T-helper 9 cell (primary cell): ENCODE results near the gene ARID1A.
A peak's percentile ranks its signal among the peaks of the same experiment; 100 is the strongest.

Experiments
- DNase-seq: peaks from one replicate; pipeline ENCODE4 v3.0.0-alpha.2; 2020

The ARID1A gene

DNA sequence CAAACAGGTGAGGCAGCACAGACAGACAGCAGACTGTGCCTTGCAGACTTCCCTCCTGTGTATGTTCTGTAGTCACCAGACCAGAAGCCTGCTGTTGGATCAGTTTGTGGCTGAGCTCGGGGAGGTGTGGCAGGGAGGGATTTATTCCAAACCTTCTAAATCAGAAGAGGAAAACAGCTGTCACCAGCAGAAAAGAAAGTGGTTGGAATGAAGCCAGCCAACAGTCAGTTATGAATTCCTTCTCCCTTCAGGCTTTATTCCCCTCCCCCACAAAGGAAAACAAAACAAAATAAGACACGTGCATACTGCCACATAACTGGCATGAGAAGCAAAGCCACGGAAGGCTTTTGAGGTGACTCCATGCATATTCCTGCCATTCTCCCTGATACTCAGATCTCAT is 72.9 kb downstream of the ARID1A start:
- no peak for DNase-seq

DNA sequence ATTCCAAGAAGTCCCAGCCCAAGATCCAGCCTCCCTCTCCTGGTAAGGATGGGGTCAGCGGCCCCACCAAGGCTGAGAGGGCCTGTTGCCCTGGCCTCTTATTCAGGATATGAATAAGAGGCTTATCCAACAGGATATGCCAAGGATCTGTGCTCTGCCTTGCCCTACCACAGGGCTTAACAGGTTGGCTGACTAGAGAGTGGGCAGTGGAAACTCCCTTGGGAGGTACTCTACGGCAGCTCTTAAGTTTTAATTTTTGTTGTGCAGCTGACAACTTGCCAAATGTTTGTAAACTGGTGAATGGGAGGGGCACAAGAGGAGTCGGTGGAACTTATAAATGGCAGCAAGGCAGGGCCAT is 75.4 kb downstream of the ARID1A start:
- DNase-seq: no peak

DNA sequence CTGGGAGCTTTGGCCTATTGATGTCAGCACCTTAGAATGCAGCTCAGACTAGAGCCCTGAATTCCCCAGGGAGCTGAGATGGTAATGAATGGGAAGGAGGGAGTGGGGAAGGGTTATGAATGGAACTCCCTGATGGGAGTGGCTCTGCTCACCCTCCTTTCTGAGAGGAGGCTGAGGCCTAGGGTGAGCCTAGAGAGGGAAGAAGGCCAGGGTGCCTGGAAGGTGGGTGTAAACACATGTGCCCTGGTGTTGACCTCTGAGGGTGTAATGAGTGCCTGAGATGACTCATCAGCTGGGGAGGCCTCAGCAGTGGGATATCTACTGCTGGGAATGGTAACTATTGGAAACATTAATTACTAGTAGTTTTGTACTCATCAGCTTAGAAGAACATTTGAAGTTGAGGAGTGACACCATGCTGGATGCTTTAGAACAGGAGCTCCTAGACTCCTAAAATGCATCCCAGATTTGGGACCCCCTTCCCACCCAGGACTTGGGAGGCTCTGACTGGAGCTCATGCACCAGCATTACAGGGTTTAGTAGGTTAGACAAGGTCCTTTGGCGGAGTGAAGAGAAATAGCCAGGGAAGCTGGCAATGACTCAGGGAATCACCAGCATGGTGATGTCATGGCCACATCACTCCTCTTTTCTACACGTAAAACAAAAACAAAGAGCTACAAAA is 76.0 kb downstream of the ARID1A start:
- no peak for DNase-seq

DNA sequence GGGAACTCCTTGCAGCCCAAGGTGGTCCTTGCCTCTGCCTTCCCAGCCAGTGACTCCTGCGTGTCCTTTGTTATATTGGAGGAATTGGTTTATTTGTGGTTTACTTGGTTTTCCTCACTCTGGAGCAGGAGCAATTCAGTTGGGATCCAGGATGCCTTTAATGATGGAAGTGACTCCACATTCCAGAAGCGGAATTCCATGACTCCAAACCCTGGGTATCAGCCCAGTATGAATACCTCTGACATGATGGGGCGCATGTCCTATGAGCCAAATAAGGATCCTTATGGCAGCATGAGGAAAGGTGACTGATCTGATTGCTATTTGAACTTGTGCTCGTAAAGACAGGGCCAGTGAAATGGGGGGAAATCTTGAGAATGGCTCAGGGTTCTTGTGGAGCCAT is 76.9 kb downstream of the ARID1A start:
- no peak for DNase-seq

DNA sequence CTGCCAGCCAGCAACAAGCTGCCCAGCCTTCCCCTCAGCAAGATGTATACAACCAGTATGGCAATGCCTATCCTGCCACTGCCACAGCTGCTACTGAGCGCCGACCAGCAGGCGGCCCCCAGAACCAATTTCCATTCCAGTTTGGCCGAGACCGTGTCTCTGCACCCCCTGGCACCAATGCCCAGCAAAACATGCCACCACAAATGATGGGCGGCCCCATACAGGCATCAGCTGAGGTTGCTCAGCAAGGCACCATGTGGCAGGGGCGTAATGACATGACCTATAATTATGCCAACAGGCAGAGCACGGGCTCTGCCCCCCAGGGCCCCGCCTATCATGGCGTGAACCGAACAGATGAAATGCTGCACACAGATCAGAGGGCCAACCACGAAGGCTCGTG is 78.6 kb downstream of the ARID1A start:
- DNase-seq: no peak

DNA sequence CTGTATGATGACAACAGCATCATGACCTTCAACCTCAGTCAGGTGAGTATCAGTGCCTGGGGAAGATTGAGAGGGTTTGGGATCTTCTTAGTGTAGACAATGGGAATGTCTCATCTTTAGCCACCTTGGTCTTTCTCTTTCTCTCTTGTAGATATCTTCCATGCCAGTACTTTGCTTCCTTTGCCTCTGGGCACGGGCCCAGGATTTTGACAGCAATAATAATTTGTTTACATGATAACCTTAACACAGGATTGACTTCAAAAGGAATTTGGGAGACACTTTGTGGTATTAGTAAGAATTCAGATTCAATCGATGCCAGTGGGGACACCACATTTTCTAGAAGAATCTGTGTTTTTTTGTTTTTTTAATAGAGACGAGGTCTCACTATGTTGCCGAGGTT is 79.9 kb downstream of the ARID1A start:
- no peak for DNase-seq

DNA sequence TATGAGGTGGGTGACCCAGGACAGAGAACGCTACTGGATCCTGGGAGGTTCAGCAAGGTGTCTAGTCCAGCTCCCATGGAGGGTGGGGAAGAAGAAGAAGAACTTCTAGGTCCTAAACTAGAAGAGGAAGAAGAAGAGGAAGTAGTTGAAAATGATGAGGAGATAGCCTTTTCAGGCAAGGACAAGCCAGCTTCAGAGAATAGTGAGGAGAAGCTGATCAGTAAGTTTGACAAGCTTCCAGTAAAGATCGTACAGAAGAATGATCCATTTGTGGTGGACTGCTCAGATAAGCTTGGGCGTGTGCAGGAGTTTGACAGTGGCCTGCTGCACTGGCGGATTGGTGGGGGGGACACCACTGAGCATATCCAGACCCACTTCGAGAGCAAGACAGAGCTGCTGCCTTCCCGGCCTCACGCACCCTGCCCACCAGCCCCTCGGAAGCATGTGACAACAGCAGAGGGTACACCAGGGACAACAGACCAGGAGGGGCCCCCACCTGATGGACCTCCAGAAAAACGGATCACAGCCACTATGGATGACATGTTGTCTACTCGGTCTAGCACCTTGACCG is 83.4 kb downstream of the ARID1A start:
- no peak for DNase-seq

DNA sequence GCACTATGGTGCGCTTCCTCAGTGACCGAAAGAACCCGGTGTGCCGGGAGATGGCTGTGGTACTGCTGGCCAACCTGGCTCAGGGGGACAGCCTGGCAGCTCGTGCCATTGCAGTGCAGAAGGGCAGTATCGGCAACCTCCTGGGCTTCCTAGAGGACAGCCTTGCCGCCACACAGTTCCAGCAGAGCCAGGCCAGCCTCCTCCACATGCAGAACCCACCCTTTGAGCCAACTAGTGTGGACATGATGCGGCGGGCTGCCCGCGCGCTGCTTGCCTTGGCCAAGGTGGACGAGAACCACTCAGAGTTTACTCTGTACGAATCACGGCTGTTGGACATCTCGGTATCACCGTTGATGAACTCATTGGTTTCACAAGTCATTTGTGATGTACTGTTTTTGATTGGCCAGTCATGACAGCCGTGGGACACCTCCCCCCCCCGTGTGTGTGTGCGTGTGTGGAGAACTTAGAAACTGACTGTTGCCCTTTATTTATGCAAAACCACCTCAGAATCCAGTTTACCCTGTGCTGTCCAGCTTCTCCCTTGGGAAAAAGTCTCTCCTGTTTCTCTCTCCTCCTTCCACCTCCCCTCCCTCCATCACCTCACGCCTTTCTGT is 84.6 kb downstream of the ARID1A start:
- no peak for DNase-seq

DNA sequence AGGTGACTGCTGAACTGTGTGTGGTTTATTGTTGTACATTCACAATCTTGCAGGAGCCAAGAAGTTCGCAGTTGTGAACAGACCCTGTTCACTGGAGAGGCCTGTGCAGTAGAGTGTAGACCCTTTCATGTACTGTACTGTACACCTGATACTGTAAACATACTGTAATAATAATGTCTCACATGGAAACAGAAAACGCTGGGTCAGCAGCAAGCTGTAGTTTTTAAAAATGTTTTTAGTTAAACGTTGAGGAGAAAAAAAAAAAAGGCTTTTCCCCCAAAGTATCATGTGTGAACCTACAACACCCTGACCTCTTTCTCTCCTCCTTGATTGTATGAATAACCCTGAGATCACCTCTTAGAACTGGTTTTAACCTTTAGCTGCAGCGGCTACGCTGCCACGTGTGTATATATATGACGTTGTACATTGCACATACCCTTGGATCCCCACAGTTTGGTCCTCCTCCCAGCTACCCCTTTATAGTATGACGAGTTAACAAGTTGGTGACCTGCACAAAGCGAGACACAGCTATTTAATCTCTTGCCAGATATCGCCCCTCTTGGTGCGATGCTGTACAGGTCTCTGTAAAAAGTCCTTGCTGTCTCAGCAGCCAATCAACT is 85.5 kb downstream of the ARID1A start:
- DNase-seq: no peak

DNA sequence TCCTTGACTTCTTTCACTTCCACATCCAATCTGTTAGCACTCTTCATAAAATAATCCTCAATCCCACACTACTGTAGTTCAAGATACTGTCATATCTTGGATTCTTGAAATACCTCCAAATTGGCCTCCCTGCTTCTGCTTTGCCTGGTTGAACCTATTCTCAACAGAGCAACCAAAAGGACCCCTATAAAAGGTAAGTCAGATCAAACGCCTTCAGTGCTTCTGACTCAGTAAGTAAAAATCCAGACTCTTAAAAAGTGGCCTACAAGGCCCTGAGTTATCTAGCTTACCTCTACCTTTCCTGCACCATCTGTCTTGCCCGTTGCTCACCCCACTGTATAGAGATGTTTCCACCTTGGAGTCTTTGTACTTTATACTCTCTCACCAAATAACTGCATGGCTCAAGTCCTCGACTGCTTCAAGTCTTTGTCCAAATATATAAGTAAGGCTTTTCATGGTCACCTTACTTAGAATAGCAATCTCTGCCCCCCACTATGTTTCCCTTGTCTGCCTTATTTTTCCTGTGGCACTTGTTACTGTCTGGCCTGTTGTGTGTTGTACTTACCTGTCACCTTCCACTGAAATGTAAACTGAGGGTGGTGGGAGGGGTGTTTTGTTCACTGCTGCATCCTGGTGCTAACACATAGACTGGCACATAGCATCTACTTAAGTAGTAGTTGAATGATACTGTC is 86.9 kb downstream of the ARID1A start:
- DNase-seq: no peak

DNA sequence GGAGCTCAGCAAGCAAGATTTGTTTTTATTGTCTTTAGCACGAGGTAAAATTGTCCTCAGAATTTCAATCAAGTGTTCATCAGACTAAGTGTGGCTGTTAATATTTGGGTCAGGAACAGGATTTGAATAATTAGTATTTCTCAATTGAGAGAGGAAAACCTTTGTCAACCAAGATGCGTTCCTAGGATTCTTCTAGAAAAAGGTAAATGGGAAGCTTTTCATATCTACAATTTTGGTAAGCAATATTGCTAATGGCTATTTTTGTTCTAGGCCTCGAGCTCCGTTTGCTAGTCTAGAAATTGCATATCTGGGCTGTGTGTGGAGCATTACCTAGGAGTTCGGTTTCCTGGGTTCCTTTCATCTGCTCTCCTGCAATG is 87.8 kb downstream of the ARID1A start:
- no peak for DNase-seq

DNA sequence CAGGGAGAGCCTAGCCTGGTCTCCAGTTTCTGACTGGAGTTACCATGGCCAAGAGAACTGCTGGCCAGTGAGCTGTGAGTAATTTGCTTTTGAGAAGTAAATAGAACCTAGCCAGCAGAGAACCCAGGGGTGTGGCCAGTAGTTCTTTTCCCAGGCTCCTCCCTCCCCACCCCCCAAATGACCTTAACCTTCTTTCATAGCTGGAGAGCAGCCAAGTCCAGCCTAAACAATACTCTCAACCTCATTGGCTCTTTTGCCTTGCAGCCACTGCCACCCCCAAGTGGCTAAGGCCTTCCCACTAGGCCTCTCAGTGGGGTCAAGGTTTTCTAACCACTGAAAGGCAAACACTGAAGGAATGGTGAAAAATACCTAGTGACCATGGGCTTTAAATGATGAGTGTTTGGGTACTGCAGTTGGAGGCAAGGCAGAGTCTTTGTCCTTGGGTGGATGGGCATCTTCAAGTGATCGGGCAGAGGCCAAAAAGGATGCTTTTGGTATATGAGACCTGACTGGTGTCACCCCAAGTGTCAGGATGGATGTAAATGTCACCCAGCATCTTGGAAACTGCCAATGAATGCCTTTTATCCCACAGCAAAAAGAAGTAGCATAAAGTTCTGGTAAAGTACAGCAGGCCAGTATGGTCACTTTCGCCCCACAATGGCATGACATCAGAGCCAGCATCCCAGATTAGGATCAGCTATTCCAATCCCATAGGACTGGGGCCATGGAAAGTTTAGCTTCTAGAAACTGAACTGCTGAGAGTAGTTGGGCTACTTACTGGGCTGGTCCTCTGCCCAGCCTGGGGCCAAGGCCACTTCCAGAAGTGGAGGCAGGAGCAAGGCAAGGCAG is 88.4 kb downstream of the ARID1A start:
- no peak for DNase-seq

DNA sequence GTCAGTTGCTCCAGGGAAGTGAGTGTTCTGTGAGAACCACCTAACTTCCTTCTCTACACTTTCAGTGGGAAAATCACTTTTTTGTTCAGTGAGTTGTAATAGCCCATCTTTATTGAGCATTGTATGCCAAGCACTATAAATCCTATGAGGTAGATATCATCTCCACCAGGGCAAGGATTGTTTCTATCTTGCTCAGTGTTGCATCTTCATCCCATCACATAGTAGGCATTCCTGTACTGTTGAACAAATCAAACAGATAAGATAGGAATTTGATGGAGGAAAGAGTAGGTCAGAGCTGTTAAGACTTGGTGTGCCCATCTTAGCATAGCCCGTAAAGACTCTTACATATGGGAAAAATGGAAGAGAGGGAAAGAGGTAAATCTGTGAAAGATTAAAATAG is 89.1 kb downstream of the ARID1A start:
- no peak for DNase-seq

DNA sequence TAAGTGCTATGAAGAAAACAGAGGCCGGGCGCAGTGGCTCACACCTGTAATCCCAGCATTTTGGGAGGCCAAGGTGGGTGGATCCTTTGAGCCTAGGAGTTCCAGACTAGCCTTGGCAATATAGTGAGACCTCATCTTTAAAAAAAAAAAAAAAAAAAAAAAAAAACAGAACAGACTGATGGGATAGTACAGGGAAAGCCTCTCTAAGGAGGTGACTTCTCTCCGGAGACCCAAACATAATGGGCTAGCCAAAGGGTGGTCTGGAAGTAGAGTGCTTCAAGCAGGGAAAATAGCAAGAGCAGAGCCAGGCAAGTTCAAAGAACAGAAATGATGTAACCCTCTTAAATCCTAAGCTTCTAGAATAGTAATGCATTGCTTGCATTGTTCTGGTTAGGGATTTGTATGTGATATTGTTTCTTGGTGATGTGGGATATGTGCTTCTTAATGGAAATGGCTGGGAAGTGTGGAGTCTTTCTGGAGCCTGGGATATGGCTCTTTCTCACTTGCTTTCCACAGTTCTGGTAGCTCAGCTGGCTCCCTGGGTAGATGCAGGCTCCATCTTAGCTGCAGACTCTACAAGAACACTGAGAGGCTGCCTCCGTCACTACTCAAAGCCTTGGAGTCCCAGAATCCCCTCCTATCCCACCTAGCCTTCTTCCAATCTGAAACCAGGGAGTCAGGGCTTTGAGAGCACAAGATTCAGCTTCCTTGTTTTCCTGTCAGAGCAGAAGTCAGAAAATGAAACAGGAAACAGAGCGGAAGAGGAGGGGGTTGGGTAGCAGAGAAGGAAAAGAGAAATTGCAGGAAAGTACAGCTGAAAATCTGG is 90.0 kb downstream of the ARID1A start:
- no peak for DNase-seq

DNA sequence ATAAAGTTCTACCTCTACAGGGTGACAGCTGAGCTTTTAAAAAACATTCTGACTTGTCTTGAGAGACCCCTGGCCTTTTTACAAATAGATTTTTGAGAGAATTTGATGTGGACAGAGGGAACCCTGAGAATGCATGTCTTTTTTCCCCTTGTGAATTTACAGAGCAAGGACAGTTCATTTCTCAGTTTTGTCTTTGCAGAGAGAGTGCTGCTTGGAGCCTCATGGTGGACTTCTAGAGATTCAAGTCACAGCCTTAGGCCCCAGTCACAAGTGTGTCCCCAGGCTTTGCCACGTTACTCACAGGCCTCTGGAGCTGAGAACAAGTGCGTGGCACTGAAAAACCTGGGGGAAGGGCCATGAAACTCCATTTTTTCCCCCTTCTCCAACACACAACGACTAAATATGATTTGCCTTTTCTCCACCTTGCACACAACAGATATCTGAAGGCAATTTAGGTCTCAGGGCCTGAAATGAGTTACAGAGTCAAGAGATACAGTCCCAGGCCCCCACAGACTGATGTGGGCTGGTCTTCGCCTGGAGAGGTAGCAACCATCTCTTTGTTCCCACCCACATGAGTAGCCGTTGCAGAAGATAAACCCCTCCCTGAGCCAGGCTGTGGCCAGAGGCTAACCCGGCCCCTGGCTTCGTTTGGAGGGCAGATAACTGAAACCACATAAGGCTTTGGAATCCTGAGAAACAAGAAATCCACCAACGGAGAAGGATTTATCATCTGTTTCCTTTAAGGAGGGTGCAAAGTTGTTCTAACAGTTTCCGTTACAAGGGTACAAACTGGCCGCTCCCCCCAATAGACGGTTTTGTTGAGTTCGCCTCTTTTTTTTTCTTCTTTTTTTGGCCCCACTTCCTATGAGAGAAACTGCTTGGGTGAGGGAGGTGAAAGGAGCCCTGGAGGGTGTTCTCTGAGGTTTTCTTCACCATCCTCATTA is 90.9 kb downstream of the ARID1A start:
- no peak for DNase-seq

DNA sequence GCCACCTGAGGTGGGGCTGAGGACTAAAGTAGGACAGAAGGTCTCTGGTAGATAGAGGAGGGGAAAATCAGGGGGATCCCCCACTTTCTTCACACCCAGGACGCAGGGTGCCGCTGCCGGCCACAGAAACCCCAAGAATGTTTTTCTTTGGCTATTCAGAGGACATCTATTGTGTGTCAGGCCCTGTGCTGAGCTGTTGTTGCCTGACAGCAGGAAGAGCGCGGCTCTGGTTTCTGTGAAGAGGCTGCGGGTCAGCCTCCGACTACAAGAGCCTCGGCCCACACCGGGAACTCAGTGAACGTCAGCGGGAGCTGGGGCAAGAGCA is 91.5 kb downstream of the ARID1A start:
- no peak for DNase-seq

DNA sequence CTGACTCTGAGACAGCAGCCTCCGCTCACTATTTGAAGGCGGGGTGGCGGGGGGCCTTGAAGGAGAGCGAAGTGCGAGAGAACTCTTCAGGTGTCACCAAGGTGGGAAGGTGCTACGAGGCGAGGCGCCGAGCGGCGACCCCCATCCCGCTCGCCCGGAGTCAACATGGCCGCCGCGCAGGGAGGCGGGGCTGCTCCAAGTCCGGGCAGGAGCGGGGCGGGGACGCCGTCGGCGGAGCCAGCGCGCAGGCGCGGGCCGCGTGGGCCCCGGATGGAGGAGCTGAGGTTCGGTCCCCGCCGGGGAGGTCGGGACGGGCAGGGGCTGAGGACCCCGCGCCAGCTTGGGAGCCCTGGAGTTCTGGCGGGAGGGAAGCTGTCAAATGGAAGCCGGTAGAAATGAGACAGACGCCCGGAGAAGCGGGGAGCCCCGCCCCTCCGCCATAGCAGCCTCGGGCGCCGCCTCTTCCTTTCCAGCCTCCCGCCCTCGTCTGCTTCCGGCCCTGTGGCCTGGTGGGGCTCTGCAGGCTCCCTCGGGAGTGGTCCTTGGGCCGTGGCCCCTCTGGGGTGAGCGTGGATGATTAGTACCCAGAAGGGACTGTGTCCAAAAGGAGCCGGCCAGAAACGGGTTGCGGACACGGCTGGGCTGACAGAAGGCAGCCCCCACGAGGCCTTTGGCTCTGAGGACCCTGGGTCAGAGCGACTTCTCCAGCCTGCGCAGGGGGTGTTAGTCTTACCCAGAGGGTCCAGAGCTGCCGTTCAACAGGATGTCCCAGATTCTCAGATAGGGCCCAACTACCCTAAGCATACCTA is 92.1 kb downstream of the ARID1A start, which contains the start of gene PIGV:
Gene PIGV (plus strand): TSS at position 245 of the 809 bp plus-strand sequence. CDS start 2,866 bp downstream, outside the sequence.
- peak; percentile 78 for DNase-seq

DNA sequence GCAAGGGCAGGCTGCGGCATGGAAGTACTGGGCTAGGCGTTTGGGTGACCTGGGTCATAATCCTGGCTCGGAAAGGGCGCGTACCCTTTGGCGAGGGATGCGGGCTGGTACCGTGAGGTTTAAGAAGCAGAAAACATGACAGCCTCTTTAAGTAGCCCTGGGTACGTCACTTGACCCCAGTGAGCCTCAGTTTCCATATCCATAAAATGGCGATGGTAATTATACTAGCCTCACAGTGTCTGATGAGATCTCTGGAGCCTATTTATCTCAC is 92.6 kb downstream of the ARID1A start:
- no peak for DNase-seq

DNA sequence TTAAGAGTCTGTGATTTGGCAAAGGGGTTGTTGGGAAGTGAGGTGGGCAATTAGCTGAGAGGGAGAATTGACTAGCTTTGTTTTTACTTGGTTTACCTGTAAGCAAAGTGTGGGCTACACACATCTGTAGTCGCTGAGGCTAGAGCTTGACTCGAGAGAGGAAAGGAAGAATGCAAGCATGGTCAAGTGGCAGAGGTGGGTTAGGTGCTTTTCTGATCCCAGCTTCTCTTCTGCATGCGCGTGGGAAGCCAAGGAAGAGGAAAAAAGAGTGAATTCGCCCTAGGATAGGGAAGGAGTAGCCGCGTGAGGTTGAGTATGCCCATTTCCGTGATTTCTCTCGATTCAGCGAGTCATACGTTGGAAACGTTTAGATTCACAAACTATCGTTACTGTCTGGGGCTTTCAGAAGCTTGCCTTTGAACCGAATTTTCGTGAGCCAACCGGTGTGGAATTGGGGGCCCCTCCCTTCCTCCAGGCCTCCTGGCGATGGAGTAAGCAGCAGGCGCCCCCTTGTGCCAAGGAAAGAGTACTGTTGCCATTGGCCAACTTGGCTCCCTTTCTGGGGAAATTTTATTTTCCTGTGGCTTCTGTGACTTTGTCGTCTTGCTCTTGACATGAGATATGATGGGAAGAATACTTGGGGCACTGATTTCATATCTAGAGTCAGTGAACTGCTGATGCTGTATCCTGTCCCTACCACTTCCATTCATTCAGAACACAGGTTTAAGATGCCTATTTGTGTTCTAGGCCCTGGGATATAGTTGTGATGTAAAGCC is 93.2 kb downstream of the ARID1A start:
- peak; percentile 82 for DNase-seq

DNA sequence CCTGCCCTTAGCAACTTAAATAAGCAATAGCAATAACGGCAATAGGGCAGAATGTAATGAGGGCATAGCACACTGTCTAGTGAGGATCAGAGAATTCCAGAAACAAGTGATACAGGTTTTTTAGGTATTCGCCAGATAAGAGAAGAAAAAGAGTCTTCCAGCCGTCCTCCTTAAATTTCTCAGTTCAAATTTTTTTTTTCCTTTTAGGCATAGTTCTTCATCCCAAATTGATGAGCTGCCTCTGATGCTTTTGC is 93.7 kb downstream of the ARID1A start:
- no peak for DNase-seq
